Stimulated activated CD8-positive, alpha-beta memory T cell treated with anti-CD3 and anti-CD28 coated beads, Interleukin-4, amount 100 ng/mL, for 4 hours (primary cell): ENCODE results near the gene GLUL.
"Not testable (repeated sequence)": the region's sequence is repeated elsewhere in the genome, so short reads cannot be mapped to it uniquely, and the experiment has no call there.

ENCODE experiments used
- DNase-seq, 2 donors: peaks; one replicate each; pipeline ENCODE4 v3.0.0-alpha.2; 2020; ENCODE audit warnings: low read depth in 2 of 2, low spot score in 1 of 2

GLUL gene

GRCh38 chr1:182368903-182369302 lies 22.7 kb downstream of the GLUL start:
- no peak for DNase-seq

DNA sequence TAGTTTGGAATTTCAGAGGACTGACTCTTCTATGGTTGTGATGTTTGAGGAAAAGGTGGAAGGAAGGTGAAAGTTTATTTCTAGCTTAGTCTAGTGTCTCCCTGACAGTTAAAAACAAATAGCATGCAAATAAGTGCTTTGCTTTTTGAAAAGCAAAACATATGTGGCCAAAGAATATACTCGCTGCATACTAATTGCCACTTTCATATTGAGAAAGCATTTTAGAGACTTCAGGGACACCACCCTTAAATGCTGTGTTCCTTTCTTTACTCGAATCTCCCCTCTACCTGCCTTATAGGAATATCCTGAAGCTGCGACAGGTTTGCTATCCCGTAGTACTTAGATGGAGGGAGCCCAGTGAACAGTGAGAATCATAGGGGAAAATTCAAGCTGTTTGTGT lies 23.2 kb downstream of the GLUL start:
- DNase-seq: no peak

- no peak for DNase-seq
These were observed 23.7 kb downstream of the GLUL start for GRCh38 chr1:182367926-182368325.

- no peak for DNase-seq
These were observed 25.0 kb downstream of the GLUL start for GRCh38 chr1:182366596-182366995.

DNA sequence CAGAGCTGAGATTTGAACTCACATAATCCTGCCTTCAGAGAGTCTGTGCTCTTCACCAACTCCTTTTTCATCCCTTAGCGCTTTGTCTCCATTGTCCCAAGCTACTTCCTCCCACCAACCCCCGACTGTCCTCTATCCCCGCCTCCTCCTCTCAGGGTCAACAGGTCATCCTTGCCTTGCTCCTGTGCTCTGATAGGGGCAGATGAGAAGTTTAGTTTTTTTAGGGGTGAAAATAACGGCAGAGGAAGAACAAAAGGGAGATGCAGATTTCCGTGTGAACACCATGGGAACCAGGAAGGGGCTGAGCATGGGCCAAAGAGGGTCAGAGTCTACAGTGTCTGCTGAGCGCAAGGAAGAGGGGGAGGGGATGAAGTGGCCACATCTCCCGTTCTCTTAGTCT lies 31.9 kb downstream of the GLUL start:
- no peak for DNase-seq

DNA sequence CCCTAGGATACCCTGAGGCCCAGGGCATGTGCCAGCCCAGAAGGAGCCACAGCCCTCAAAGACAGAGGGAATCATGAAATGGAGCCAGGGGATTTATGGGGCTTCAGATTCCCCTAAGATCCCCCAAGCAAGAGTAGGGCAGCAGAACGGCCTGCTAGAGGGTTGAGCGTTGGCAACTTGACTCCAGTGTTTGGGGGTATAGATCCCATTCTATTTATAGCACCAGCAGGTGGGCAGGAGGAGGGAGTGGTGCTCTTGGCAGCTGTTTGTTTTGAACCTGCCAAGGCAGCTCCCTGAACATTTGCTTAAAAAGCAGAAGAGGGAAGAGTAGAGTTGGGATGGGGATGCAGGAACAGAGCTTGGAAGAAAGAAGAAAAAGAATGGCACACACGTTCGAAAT lies 33.7 kb downstream of the GLUL start:
- DNase-seq: no peak

GRCh38 chr1:182357171-182357570 lies 34.4 kb downstream of the GLUL start:
- DNase-seq: no peak

GRCh38 chr1:182355723-182356098 lies 35.9 kb downstream of the GLUL start:
- no peak for DNase-seq

GRCh38 chr1:182351790-182352364 lies 39.7 kb downstream of the GLUL start:
- DNase-seq: no peak

- no peak for DNase-seq
These were observed 40.8 kb downstream of the GLUL start for GRCh38 chr1:182350839-182351238.

- DNase-seq: no peak
These were observed 42.4 kb downstream of the GLUL start for GRCh38 chr1:182348961-182349747.

DNA sequence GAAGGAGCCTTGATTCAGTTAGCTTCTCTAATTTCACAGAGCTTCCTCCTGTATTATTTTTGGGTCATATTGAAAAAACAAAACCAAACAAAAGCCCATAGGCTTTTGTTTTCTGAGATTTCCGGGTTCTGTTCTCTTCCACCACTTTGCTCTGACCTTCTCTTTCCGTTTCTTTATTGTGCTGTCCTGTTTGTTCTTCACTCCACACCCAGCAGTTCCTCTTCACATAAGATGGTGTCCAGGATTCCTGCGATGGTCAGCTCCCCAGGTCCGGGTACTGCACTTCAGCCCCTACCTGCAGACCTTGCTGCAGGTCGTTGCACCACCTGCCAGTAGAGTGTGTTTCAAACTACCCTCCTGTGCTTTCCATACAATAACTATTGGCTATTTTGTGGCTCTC lies 44.6 kb downstream of the GLUL start:
- DNase-seq: no peak

DNA sequence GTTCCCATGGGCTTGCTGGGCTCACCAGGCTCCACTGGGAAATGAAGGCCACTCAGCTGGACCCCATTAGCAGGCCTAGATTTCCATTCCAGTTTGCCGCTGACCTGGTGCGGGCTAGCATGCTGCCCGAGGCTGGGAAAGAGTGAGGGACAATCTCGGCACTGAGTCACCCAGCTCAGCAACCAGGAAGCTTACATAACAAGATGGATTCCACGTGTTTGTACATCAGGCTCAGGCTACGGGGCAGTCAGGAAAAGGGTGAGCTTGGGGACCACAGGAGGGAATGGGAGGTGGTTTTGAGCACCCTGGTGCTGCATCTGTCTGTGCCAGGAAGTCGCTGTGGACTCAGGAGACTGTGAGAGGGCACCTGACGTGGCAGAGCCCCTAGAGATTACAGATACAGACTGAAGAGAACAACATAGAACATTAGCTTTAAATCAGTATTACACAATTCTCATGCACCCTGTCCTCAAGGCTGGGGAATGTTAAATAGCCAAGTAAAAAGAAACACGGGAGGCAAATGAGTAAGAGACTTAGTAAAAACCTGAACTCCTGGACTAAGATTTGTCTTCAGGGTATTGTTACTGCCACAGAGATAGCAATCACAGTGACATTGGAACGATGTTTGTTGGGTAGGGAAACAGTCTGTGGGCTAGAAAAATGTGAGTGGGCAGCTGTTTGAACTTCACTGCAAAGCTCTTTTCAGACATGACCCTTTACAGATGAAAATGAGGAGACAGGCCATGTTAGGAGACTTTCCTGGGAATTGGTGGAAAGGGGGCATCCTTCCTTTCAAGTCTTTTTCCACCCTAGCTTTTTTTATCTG lies 51.1 kb downstream of the GLUL start:
- no peak for DNase-seq

GRCh38 chr1:182339684-182340083 lies 51.9 kb downstream of the GLUL start:
- DNase-seq: no peak

DNA sequence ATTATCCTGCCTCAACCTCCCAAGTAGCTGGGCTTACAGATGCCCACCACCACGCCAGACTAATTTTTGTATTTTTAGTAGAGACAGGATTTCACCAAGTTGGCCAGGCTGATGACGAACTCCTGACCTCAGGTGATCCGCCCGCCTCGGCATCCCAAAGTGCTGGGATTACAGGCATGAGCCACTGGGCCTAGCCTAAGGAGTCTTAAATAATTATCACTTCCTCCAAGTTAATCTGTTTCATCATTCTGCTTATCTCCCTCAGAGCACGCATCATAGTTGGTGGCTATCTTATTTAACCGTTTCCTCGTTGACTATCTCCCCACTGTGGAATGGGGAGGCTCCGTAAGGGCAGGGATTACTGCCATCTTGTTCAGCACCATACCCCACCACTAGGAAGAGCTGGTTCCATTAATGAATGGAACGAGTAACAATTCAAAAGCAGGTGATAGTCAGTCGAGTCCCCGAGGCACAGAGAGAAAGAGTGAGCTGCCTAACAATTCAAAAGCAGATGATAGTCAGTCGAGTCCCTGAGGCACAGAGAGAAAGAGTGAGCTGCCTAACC lies 52.7 kb downstream of the GLUL start:
- DNase-seq: no peak

GRCh38 chr1:182337736-182338571 lies 53.6 kb downstream of the GLUL start:
- no peak for DNase-seq

- DNase-seq: no peak
These were observed 55.6 kb downstream of the GLUL start for GRCh38 chr1:182335771-182336566.

DNA sequence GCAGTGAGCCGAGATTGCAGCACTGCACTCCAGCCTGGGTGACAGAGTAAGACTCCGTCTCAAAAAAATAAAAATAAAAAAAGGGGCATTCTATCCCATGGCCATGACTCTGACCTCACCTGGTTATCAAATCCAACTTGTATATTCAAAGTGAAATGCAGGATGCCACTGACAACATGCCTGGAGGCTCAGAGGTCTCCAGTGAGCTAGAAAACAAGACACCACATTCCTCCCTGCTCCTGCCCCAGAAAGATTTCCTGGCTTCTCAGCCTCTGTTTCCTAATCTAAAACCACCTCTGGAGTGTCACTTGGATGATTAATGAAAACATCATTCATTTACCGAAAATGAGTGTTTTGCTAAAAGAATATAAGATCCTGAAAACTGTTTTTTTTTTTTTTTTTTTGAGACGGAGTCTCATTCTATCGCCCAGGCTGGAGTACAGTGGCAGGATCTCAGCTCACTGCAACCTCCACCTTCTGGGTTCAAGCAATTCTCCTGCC lies 58.5 kb downstream of the GLUL start:
- not testable (repeated sequence) for DNase-seq

GRCh38 chr1:182332261-182333060 lies 59.1 kb downstream of the GLUL start:
- no peak for DNase-seq
